D721Med (cell line): ENCODE data around the gene TRIM71.
"Not testable (repeated sequence)": the region's sequence is repeated elsewhere in the genome, so short reads cannot be mapped to it uniquely, and the experiment has no call there.

Source experiments
- DNase-seq: peaks from one replicate; pipeline ENCODE4 v3.0.0; 2011; ENCODE audit warnings: low spot score; ENCODE audit not compliant: insufficient read length
- FAIRE-seq: peaks from 2 replicates; lab custom pipeline; 2011; peaks lifted over from hg19 to GRCh38; lab: Jason Lieb, UNC
- CTCF ChIP-seq: IDR thresholded peaks from 2 replicates; pipeline ENCODE4 v1.5.1; 2012; ENCODE audit warnings: mild to moderate bottlenecking, control low read depth; ENCODE audit not compliant: insufficient read depth; ENCODE audit errors: missing control alignments

The TRIM71 gene

GRCh38 chr3:32791833-32792232 is 26.0 kb upstream of the TRIM71 start:
- FAIRE-seq (no peak), DNase-seq (no peak)
- no peak for TF ChIP-seq CTCF

GRCh38 chr3:32794487-32795308 is 23.1 kb upstream of the TRIM71 start:
- FAIRE-seq: no peak
- no peak for DNase-seq
- no peak for TF ChIP-seq CTCF

GRCh38 chr3:32796384-32796950 is 21.3 kb upstream of the TRIM71 start:
- not testable (repeated sequence) for DNase-seq, FAIRE-seq

- no peak for TF ChIP-seq CTCF
- FAIRE-seq: no peak
Observed at GRCh38 chr3:32797776-32798175, 20.0 kb upstream of the TRIM71 start.

GRCh38 chr3:32801440-32801839 is 16.4 kb upstream of the TRIM71 start:
- not testable (repeated sequence) for DNase-seq, FAIRE-seq

More at GRCh38 chr3:32797776-32798175, 20.0 kb upstream of the TRIM71 start:
- DNase-seq: no peak

GRCh38 chr3:32813180-32813579 is 4.6 kb upstream of the TRIM71 start:
- FAIRE-seq: no peak
- TF ChIP-seq CTCF: no peak
- DNase-seq: no peak

GRCh38 chr3:32814361-32814760 is 3.4 kb upstream of the TRIM71 start:
- FAIRE-seq (no peak), DNase-seq (no peak)
- no peak for TF ChIP-seq CTCF

GRCh38 chr3:32815841-32816438 is 1.9 kb upstream of the TRIM71 start:
- no peak for FAIRE-seq
- TF ChIP-seq CTCF: no peak
- DNase-seq: no peak
